GM23338 (cell line): ENCODE data around the gene SIGMAR1.

Experiments
- CTCF ChIP-seq, 2 experiments: fragments of 200-600 bp in 1 of 2; sonication (generic) in 1 of 2; conservative IDR thresholded peaks; 2 replicates each; pipeline versions ENCODE4 v1.5.1 to v1.6.1; 2016 to 2017; ENCODE audit warnings: antibody characterized with exemption in 2 of 2, low read depth in 2 of 2, mild to moderate bottlenecking in 2 of 2, moderate library complexity in 1 of 2
- EZH2 ChIP-seq: fragments of 200-600 bp; sonication (generic); IDR thresholded peaks from one replicate; pipeline ENCODE4 v1.8.0; 2017; ENCODE audit warnings: antibody characterized with exemption, mild to moderate bottlenecking, low read depth; ENCODE audit not compliant: unreplicated experiment
- POLR2AphosphoS5 ChIP-seq: IDR thresholded peaks from 2 replicates; pipeline ENCODE4 v1.6.1; 2016; ENCODE audit warnings: antibody characterized with exemption, low read depth
- REST ChIP-seq: IDR thresholded peaks from one replicate; pipeline ENCODE4 v1.6.1; 2018; ENCODE audit warnings: antibody characterized with exemption; ENCODE audit not compliant: unreplicated experiment
- ZNF331 ChIP-seq: fragments of 250-450 bp; sonication (Bioruptor Pico); IDR thresholded peaks from 2 replicates; pipeline ENCODE4 v1.5.0; 2020; ENCODE audit warnings: low read depth, mild to moderate bottlenecking, moderate library complexity

- TF ChIP-seq EZH2 (no peak), CTCF (conservative IDR thresholded peaks at IDR 0.05; ENCODE audit: low read depth in 2 of 2) (no peak), REST (no peak), POLR2AphosphoS5 (no peak), ZNF331 (CRISPR knock-in tag) (no peak)
Measured at GRCh38 chr9:34599546-34599945, 38.0 kb downstream of the SIGMAR1 start.
